HepG2 (cell line): ENCODE measurements around the gene TAMALIN. TPM values are rescaled to one million over a fixed set of nuclear protein-coding genes. Genes with fewer than 3 reads are reported as not detected.

Experiments used
- AHR ChIP-seq: IDR thresholded peaks from 2 replicates; pipeline ENCODE4 v1.6.1; 2018; ENCODE audit warnings: missing genetic modification reagents, missing compliant biosample characterization
- BRCA1 ChIP-seq: sonication (generic); formaldehyde crosslinking; IDR thresholded peaks from 2 replicates; pipeline ENCODE4 v1.4.0; 2020; ENCODE audit warnings: missing genetic modification reagents
- EZH2 ChIP-seq: conservative IDR thresholded peaks from 2 replicates; pipeline ENCODE4 v1.6.1; 2012; ENCODE audit warnings: mild to moderate bottlenecking, low read depth, low read length, moderate library complexity
- GABPB1 ChIP-seq: IDR thresholded peaks from 2 replicates; pipeline ENCODE4 v1.6.1; 2016; ENCODE audit warnings: mild to moderate bottlenecking, missing genetic modification reagents, moderate library complexity, missing compliant biosample characterization
- KDM3A ChIP-seq: IDR thresholded peaks from 2 replicates; pipeline ENCODE4 v1.6.1; 2018; ENCODE audit warnings: low read depth, missing compliant biosample characterization
- MAFG ChIP-seq: sonication (generic); formaldehyde crosslinking; IDR thresholded peaks from 2 replicates; pipeline ENCODE4 v1.5.1; 2020; ENCODE audit warnings: mild to moderate bottlenecking, missing genetic modification reagents
- MIER2 ChIP-seq: IDR thresholded peaks from 2 replicates; pipeline ENCODE4 v1.6.1; 2016; ENCODE audit warnings: missing biosample characterization, missing genetic modification reagents
- NCOA2 ChIP-seq: sonication (generic); formaldehyde crosslinking; IDR thresholded peaks from 2 replicates; pipeline ENCODE4 v1.8.0; 2022; ENCODE audit warnings: inconsistent platforms
- PHF21A ChIP-seq: sonication (generic); formaldehyde crosslinking; IDR thresholded peaks from 2 replicates; pipeline ENCODE4 v1.5.0; 2020; ENCODE audit warnings: mild to moderate bottlenecking, missing genetic modification reagents
- POLR2AphosphoS2 ChIP-seq: IDR thresholded peaks from 2 replicates; pipeline ENCODE4 v1.6.1; 2011; ENCODE audit warnings: low read depth, low read length, improper control_type of control experiment
- POLR2AphosphoS5 ChIP-seq: IDR thresholded peaks from 2 replicates; pipeline ENCODE4 v1.6.1; 2012; ENCODE audit warnings: low read depth, low read length
- PPARG ChIP-seq: conservative IDR thresholded peaks from 2 replicates; pipeline ENCODE4 v1.6.1; 2016; ENCODE audit warnings: missing biosample characterization, missing genetic modification reagents
- RCOR2 ChIP-seq: IDR thresholded peaks from 2 replicates; pipeline ENCODE4 v1.6.1; 2016; ENCODE audit warnings: missing biosample characterization, missing genetic modification reagents
- RFX5 ChIP-seq: IDR thresholded peaks from 2 replicates; pipeline ENCODE4 v1.6.1; 2011; ENCODE audit warnings: low read depth, low read length, improper control_type of control experiment
- SRF ChIP-seq: IDR thresholded peaks from 2 replicates; pipeline ENCODE4 v1.6.1; 2011; ENCODE audit warnings: mild to moderate bottlenecking, low read depth, low read length, moderate library complexity
- THYN1 ChIP-seq: sonication (generic); formaldehyde crosslinking; IDR thresholded peaks from 2 replicates; pipeline ENCODE4 v1.8.1; 2023; ENCODE audit warnings: low read depth, mild to moderate bottlenecking, moderate library complexity, missing genetic modification reagents, borderline replicate concordance
- ZFP37 ChIP-seq: sonication (generic); formaldehyde crosslinking; IDR thresholded peaks from 2 replicates; pipeline ENCODE4 v1.4.0; 2020; ENCODE audit warnings: missing genetic modification reagents, borderline replicate concordance
- ZFP41 ChIP-seq: sonication (generic); formaldehyde crosslinking; IDR thresholded peaks from 2 replicates; pipeline ENCODE4 v1.4.0; 2020; ENCODE audit warnings: mild to moderate bottlenecking, missing genetic modification reagents, borderline replicate concordance
- ZNF224 ChIP-seq: sonication (generic); formaldehyde crosslinking; IDR thresholded peaks from 2 replicates; pipeline ENCODE4 v1.5.0; 2020; ENCODE audit warnings: mild to moderate bottlenecking, missing genetic modification reagents
- ZNF737 ChIP-seq: sonication (generic); formaldehyde crosslinking; IDR thresholded peaks from 2 replicates; pipeline ENCODE4 v1.5.0; 2020; ENCODE audit warnings: missing genetic modification reagents, mild to moderate bottlenecking, borderline replicate concordance
- polyA plus RNA-seq, 8 experiments: library from polyadenylated mRNA; depleted of rRNA in 3 of 8; stranded (reverse) in 7 of 8; unstranded in 1 of 8; fragments of >200 nt; fragmentation: Illumina TruSeq in 4 of 8; extraction: Trizol in 4 of 8; gene quantifications; 2 replicates each; pipeline versions ENCODE4 v1.2.1 to v1.2.3, GENCODE V29; 2011 to 2016; ENCODE audit warnings: low read depth in 4 of 8, missing spikeins in 1 of 8, mixed read lengths in 1 of 8; ENCODE audit not compliant: insufficient read depth in 1 of 8
- total RNA-seq, 5 experiments: library from RNA; depleted of rRNA; stranded (reverse); fragments of >200 nt; fragmentation: Illumina TruSeq; extraction: Trizol; gene quantifications; 2 replicates each; pipeline ENCODE4 v1.2.3, GENCODE V29; 2016; ENCODE audit warnings: low read depth in 1 of 5
- TF ChIP-seq, protein P1 (sequence below): sonication (generic); formaldehyde crosslinking; IDR thresholded peaks from 2 replicates; pipeline ENCODE4 v1.5.0; 2020; ENCODE audit warnings: mild to moderate bottlenecking, missing genetic modification reagents
- TF ChIP-seq, protein P2 (sequence below): IDR thresholded peaks from 2 replicates; pipeline ENCODE4 v1.6.1; 2016; ENCODE audit warnings: low read depth, borderline replicate concordance
- TF ChIP-seq, protein P3 (sequence below): sonication (generic); formaldehyde crosslinking; IDR thresholded peaks from 2 replicates; pipeline ENCODE4 v1.5.0; 2020; ENCODE audit warnings: missing genetic modification reagents
- TF ChIP-seq, protein P4 (sequence below): sonication (generic); formaldehyde crosslinking; IDR thresholded peaks from 2 replicates; pipeline ENCODE4 v1.5.1; 2020; ENCODE audit warnings: missing genetic modification reagents, mild to moderate bottlenecking, borderline replicate concordance
- TF ChIP-seq, protein P5 (sequence below): IDR thresholded peaks from 2 replicates; pipeline ENCODE4 v1.4.0; 2020; ENCODE audit warnings: mild to moderate bottlenecking, missing genetic modification reagents

TAMALIN gene
- total and polyA plus RNA-seq, 2 of the 13 experiments (the other 11 are each of a cell fraction or from before 2014, with no cell fraction given): 2.9 to 10.9 TPM

DNA sequence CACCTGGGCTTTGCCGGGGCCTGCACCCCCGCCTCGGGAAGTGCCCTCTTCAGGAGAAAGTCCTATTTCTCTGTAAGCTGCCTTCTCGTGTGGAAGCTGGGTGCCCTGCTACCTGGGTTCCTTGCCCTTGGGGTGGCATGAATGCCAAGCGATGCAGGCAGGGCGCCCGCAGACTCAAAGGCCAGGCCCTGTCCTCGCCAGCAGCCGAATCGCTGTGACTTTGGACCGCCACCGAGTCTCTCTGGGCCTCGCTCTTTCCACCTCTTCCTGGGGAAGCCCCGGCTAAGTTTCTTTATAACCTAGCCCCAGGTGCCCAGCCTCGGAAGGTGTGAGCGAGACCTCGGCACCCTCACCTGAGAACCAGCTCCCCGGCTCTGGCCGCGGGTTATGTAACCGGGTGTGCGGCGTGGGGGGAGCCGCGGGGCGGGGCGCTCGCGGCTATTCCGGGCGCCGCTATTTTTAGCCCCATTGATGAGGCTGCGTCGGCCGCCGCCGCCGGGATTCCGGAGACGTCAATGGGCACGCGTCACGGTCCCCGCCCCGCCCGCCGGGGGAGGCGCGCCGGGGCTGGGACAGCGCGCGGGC, 29.9 kb downstream of the TAMALIN start (continued):
- TF ChIP-seq, protein P1, sequence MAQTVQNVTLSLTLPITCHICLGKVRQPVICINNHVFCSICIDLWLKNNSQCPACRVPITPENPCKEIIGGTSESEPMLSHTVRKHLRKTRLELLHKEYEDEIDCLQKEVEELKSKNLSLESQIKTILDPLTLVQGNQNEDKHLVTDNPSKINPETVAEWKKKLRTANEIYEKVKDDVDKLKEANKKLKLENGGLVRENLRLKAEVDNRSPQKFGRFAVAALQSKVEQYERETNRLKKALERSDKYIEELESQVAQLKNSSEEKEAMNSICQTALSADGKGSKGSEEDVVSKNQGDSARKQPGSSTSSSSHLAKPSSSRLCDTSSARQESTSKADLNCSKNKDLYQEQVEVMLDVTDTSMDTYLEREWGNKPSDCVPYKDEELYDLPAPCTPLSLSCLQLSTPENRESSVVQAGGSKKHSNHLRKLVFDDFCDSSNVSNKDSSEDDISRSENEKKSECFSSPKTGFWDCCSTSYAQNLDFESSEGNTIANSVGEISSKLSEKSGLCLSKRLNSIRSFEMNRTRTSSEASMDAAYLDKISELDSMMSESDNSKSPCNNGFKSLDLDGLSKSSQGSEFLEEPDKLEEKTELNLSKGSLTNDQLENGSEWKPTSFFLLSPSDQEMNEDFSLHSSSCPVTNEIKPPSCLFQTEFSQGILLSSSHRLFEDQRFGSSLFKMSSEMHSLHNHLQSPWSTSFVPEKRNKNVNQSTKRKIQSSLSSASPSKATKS: no peak
- TF ChIP-seq, protein P2, sequence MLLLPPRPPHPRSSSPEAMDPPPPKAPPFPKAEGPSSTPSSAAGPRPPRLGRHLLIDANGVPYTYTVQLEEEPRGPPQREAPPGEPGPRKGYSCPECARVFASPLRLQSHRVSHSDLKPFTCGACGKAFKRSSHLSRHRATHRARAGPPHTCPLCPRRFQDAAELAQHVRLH (CRISPR knock-in tag): no peak
- 0 out of 2 replicates have a peak, but pooled peaks have one; percentile 21 for TF ChIP-seq NCOA2 (CRISPR knock-in tag)
- 0 out of 2 replicates have a peak, but pooled peaks have one; percentile 60 for TF ChIP-seq KDM3A (CRISPR knock-in tag)
- no peak for TF ChIP-seq PPARG (CRISPR knock-in tag)
- no peak for TF ChIP-seq SRF
- peak; percentile 71; the same call in 1 of the 2 replicates for TF ChIP-seq GABPB1 (CRISPR knock-in tag)
- no peak for TF ChIP-seq MIER2
- TF ChIP-seq RCOR2: no peak
- no peak for TF ChIP-seq THYN1 (CRISPR knock-in tag)
- TF ChIP-seq, protein P3, sequence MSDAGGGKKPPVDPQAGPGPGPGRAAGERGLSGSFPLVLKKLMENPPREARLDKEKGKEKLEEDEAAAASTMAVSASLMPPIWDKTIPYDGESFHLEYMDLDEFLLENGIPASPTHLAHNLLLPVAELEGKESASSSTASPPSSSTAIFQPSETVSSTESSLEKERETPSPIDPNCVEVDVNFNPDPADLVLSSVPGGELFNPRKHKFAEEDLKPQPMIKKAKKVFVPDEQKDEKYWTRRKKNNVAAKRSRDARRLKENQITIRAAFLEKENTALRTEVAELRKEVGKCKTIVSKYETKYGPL (CRISPR knock-in tag): peak; percentile 81; the same call in 1 of the 2 replicates
- no peak for TF ChIP-seq EZH2
- peak; percentile 66 for TF ChIP-seq PHF21A (CRISPR knock-in tag)
- no peak for TF ChIP-seq ZFP41 (CRISPR knock-in tag)
- no peak for TF ChIP-seq AHR
- TF ChIP-seq POLR2AphosphoS2: no peak
- TF ChIP-seq POLR2AphosphoS5: no peak
- TF ChIP-seq RFX5: no peak
- TF ChIP-seq, protein P4, sequence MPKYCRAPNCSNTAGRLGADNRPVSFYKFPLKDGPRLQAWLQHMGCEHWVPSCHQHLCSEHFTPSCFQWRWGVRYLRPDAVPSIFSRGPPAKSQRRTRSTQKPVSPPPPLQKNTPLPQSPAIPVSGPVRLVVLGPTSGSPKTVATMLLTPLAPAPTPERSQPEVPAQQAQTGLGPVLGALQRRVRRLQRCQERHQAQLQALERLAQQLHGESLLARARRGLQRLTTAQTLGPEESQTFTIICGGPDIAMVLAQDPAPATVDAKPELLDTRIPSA: no peak
- TF ChIP-seq MAFG: no peak
- TF ChIP-seq ZNF737 (CRISPR knock-in tag): no peak
- TF ChIP-seq, protein P5, sequence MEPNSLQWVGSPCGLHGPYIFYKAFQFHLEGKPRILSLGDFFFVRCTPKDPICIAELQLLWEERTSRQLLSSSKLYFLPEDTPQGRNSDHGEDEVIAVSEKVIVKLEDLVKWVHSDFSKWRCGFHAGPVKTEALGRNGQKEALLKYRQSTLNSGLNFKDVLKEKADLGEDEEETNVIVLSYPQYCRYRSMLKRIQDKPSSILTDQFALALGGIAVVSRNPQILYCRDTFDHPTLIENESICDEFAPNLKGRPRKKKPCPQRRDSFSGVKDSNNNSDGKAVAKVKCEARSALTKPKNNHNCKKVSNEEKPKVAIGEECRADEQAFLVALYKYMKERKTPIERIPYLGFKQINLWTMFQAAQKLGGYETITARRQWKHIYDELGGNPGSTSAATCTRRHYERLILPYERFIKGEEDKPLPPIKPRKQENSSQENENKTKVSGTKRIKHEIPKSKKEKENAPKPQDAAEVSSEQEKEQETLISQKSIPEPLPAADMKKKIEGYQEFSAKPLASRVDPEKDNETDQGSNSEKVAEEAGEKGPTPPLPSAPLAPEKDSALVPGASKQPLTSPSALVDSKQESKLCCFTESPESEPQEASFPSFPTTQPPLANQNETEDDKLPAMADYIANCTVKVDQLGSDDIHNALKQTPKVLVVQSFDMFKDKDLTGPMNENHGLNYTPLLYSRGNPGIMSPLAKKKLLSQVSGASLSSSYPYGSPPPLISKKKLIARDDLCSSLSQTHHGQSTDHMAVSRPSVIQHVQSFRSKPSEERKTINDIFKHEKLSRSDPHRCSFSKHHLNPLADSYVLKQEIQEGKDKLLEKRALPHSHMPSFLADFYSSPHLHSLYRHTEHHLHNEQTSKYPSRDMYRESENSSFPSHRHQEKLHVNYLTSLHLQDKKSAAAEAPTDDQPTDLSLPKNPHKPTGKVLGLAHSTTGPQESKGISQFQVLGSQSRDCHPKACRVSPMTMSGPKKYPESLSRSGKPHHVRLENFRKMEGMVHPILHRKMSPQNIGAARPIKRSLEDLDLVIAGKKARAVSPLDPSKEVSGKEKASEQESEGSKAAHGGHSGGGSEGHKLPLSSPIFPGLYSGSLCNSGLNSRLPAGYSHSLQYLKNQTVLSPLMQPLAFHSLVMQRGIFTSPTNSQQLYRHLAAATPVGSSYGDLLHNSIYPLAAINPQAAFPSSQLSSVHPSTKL (CRISPR knock-in tag): peak; percentile 59; the same call in 1 of the 2 replicates
- 0 out of 2 replicates have a peak, but pooled peaks have one; percentile 40 for TF ChIP-seq ZNF224 (CRISPR knock-in tag)
- TF ChIP-seq BRCA1 (CRISPR knock-in tag): no peak
- TF ChIP-seq ZFP37 (CRISPR knock-in tag): no peak
